GM18873 (cell line): ENCODE data around the gene IL1RAPL2.
"Not testable (repeated sequence)": the region's sequence is repeated elsewhere in the genome, so short reads cannot be mapped to it uniquely, and the experiment has no call there.

ENCODE experiments used
- ATAC-seq: cut with Tn5 transposase; IDR thresholded peaks from one replicate; pipeline ENCODE4 v1.9.1; 2021; ENCODE audit warnings: mild to moderate bottlenecking, moderate library complexity, moderate number of reproducible peaks; ENCODE audit not compliant: unreplicated experiment, low FRiP score

IL1RAPL2 gene

DNA sequence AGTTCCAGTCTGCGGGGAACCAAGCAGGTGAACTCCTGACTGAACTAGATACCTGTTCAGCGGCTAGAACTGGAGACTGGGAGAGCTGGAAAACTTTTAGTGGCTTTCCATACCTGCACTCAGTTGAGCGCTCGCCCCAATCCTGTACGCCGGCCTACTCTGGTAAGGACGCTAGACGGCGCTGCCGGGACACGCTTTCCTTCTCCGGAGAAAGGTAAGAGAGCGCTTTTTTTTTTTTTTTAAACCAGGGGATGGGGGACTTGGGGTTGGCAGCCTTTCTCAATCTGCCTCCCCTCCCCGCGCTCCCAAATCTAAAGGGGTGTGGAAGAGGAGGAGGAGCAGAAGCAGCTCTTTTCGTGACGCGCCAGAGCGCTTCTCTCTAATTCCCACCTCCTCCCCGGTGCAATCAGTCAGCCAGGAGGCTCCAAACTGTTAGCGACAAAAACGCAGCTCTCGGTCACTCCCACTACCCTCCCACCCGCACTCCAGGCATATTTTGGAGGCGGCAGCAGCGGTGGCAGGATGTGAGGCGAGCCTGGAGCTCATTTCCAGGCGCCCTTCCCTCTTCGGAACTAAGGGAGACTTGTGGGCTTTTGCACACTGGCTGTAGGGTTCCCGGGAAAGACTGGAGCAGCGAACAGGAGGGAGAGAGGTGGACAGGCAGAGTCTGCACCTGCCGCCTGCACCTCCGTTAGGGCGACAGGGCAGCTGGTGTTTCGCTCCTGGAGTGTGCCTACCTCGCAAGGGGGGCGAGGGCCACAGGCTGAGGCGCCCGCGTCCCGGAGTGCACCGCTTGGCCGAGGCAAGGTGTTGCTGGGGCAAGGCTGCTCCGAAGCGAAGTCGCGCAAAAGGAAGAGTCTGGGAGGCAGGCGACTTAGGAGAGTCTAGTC, at the start of gene IL1RAPL2:
TSS of gene IL1RAPL2 (plus strand) at position 409 of the 890 bp plus-strand sequence.
- no peak for ATAC-seq

DNA sequence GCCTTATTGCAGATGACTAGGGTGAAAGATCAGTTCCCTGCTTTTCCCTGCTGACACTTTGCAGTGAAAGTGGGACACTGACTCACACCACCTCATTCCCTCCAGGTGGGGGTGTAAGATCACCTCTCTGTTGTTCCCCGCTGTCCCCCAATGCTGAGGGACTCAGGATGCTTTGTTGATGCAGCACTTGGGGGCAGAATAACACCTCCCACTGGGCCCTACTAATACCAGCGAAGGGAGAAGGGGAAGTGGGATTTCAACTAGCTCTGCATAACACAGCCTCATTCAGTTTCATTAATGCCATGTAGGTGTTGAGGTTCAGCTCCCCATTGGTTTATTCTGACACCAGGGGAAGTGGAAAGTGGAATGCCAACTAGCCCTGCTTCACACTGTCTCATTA, 43.6 kb upstream of the IL1RAPL2 start:
- no peak for ATAC-seq

DNA sequence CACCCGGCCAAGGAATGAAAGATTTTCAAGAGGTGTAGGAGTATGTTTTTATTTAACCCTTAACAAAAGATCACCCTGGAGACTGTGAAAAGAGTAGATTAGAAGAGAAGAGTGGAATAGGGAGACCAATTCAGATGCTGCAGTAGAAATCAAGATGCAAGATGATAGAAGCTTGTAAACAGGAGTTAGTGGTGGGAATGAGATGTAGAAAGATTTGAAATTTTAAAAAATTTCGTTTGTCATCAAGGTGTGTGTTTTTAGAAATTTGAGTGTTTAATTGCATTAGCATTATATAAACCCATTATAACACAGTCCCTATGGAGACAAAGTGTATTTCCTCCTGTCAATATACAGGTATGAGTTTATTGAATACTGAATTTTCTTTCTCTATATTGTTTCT, 42.1 kb upstream of the IL1RAPL2 start:
- ATAC-seq = no peak

DNA sequence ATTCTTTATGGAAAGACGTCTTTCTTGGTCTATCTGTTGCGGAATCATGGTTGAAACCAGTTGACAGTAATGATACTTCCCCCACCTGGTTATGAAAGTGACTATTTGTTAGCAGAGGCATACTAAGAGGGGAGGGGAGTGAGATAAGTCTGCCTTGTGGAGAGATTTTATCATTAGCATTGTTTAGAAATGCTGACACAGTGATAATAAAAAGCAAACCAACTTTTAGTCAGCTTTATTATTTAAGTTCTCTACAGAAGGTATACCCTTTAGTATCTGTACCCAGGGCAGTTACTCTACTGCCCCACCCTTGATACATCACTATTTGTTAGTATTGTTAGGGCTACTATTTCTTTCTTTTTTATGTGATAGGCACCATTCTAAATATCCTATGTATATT, 26.9 kb upstream of the IL1RAPL2 start:
- no peak for ATAC-seq

DNA sequence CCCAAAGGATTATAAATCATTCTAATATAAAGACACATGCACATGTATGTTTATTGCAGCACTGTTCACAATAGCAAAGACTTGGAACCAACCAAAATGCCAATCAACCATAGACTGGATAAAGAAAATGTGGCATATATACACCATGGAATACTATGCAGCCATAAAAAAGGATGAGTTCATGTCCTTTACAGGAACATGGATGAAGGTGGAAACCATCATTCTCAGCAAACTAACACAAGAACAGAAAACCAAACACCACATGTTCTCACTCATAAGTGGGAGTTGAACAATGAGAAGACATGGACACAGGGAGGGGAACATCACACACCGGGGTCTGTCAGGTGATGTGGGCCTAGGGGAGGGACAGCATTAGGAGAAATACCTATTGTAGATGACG, 23.6 kb upstream of the IL1RAPL2 start:
- ATAC-seq = not testable (repeated sequence)

DNA sequence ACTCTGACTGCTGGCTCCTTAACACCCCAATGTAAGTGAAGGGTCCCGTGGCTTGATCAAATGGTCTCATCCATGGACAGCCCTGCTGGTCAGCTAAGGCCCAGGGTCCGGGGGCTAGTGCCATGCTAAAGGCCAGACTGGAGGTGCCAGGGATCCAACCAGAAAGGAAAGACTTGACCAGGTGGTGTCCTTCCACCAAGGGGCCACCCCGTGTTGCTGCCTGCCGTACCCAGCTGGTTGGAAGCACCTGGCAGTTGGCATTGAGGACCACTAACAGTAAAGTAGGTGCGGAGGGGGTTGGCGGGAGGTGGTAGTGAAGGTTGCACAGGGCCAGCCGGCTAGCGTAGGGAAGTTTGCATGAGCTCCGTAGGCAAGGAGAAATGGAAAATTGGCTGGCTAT, 1.7 kb upstream of the IL1RAPL2 start:
- no peak for ATAC-seq

DNA sequence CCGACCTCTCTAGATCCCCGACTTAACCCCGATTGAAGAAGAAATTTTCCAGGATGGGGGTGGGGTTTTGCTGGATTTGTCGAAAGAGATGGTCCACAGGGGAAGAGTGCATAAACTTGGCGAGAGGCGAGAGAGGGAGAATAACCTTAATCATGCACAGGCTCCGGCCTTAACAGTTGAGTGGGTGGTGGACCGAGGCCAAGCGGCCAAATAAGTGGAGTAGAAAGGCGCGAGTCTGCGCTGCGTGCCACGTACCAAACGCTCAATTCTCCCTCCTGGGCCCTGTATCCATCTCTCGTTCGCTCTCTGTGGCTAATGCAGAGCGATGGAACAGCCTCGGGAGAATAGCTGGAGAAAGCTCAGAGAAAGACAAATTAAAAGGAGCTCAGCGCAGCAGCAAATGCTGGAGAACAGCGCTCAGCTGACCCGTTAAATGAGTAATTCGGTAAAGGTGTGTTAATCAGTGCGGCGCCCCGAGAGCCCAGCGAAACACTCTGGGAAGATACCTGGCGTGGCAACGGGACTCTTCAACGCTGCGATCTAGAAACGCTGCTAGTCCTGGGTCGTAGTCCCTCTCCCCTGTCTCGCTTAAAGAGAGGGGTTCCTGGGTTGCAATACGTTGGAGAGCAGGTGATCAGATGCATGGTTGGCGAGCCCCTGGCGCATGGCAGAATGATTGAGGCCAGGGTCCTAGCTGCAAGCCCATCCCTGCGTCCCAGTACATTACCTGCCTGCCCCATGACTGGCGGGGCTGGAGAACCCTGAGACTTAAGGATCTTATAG, 887 bp upstream of the IL1RAPL2 start:
- ATAC-seq = no peak

DNA sequence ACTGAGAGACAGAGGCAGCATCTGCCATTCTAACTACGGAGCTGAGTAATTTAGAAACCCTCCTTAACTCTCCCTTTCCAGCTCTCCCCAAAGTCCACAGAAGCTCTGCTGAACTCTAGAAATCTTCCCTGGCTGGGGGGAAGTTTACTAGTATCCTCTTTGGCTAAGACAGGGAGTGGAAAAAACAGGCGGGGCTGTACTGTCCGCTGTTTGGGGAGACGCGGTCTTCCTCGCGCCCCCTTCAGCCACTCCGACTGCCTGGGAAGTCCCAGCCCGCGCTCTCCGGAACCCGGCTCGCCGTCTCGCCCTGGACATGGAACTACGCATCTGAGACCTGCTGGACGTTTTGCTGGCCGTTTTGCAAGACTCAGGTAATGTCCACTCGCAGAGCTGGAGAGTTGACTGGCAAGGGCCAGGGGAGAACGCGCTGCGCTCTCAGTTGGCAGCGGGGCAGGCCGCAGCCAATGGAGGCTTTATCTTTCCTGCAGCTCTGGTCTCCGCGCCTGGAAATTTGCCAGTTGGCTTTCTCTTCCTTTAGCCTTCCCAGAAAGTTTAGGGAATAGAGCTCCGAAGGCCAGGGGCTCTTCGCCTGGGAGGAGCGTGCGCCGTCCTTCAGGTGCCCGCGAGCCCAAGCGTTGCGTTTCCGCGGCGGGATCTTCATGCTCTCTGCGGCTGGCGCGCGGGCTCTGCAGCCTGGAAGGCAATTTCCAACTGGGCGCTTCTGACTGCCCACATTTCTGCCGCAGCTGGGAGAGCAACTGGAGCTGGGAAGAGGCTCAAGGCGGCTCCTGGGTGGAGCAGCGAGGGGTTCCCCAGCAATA, 892 bp downstream of the IL1RAPL2 start:
- no peak for ATAC-seq

DNA sequence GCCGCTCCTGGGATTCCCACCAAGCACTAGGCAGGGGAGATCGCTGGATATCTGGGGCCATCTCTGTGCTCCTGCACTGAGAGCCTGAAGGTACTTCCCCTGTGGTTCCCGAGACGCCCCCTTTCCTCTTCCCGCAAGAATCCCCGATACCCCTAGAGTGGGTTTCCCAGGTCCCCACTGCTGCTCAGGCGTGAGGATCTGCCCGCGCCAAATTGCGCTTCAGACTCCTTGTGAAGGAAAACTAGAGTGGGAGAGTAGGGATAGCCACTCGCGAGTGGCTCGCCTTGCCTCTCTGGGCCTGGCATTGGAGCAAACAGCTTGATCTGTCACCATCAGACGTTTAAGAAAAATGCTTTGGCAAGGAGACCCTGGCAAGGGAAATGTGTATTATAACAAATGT, 1.5 kb downstream of the IL1RAPL2 start:
- no peak for ATAC-seq

DNA sequence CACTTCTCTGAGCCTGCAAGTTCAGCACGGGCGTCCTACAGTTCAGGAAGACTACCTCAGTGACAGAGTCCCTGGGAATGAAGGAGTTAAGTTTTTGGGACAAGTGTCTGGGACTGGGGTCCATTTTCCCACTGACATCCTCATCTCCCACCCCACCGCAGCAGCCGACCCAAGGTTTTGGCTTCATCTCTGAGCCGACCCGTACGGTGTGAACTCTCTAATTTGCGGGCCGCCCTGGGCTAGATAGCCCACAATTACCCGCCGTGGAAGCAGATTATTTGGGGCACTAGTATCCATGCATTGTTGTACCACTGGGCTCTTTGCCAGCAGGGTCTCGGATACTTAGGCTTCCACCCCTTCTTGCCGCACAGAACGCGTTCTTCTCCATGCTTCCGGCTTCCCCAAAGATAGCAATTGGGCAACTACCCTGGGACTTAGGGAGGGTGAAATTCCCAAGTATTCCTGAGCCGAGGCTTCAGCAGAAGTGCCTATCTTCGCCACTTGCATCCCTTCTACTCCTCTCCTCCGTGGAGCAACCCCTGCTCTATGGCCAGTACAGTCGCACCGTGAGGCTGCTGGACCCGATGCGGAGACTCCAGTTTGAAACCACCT, 2.4 kb downstream of the IL1RAPL2 start:
- ATAC-seq = no peak

DNA sequence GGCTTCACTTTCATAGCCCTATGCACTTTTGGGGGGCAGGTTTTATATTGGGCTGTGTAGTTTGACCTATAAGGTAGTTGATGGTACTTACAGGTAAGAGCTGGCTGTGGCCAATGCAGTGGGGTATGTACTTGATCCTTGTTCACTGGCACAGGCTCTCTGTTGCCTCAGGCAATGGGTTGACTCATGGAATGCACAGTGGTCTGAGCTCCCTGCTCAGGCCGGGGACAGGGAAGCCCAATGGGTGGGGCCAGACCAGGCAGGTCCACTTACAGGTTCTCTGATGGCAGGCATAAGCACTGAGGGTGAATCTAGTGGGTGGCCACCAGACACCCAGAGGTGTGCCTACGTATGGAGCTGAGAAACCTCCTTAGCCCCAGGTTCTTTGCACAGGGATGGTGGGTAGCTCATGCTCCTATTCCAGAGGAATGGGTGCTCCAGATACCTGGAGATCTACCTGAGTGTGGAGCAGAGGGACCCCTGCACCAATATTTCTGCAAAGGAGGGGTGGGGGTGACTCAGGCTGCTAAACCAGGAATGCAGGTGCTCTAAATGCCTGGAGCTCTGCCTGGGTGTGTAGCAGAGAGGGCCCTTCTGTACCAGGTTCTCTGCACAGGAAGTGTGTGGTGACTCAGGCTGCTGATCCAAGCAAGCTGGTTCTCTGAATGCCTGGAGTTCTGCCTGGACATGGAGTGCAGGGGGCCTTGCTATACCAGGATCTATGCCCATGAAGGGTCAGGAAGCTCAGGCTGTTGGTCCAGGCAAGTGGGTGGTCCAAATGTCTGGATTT, 52.3 kb downstream of the IL1RAPL2 start:
- ATAC-seq = no peak

DNA sequence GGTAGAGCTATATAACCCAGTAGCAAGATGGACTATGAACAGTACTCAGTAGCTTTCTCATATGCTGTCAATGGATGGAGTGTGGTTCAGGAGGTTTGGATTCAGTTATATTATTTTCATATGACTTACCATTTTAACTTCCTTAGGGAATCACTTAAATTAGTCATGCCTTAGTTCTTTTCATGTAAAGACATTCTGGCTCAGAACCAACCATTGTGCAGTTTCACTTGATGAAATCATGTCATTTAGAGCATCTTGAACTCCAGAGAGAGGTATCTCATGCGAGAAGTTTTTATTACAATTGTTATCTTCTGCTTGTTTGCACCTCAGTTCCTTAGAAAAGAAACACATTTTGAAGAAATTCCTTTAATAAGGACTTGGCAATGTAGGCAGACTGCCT, 55.8 kb downstream of the IL1RAPL2 start:
- no peak for ATAC-seq

DNA sequence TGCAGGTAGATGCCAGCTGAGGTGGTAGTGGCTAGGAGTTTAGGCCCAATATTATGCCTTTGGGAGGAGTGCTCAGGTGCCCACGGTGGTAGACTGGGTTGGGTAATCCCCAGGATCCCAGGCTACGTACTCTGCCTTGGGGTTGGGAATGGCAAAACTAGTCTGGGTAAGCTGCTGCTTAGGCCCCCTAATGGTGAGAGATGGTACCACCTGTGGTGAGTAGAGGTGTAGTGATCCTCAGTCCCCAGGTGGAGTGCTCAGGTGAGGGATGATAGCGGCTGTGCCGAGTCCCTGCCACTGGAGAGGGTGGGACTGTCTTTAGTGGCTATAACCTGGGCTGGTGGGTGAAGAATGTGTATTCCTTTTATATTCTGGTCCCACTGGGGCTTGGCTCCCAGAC, 75.2 kb downstream of the IL1RAPL2 start:
- ATAC-seq = no peak

DNA sequence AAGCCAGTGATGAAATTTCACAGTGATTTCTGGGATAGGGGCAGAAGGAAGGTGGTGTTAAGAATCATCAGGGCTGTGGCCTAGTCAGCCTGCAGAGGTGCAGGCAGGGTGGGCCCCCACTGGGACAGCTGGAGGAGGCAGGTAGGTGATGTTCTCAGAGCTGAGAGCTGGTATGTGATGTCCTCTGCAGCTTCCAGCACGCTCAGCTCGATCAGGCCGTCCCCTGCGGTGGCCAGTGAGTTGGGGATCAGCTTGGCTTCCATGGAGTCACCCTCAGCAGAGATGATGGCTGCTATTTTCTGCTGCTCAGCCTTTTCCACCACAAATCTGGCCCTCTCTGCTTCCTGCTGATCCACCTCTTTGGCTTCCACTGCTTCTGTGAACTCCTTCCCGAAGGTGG, 81.1 kb downstream of the IL1RAPL2 start:
- no peak for ATAC-seq

DNA sequence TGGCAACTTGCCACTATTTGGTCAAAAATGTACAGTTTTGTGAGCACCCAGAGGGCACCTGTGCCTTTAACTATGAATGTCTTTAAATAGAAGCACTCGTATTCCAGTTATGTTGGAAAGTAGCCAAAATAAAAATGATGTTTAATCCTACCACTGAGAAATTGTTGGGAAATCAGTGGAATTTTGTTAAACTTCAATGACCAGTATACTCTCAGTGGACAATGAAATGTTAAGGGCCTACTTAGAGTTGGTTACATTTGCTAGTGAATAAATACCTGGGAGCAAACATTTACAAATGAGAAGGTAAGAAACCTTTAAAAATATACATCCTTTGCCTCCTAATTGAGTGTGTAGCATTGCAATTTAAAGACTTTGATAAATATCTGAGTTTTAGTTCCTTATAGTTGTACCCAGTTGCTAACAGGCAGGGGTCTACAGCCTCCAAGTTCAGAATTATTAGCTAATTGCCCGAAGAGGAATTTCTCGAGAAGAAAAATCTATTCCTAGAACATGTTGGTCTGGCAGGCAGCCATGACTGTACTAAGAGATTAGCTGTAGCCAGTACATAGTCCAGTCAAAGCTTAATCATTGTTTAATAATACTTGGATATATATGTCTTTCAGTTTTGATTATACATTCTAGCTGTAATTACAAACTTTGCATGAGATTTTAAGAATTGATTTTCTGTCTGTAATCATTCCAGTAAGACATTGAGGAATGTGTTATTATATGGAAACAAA, 93.2 kb downstream of the IL1RAPL2 start:
- ATAC-seq = no peak

DNA sequence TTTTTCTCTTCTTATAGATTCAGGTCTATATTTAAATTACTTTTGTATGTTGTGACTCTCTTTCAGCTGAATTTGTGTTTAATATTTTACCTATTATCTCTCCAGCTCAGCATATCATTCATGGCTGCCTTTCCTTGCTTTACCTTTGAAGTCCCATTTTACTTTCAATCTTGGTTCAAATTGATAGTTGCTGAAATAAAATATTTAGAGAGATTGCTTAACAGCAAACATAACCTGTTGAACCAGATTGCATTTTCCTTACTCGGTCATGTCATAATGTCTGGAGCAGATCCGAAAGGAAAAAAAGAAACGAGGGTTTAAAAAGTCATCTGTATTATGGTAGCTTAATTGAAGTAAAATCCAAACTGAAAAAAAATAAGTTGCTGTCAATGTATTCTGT, 94.1 kb downstream of the IL1RAPL2 start:
- no peak for ATAC-seq

DNA sequence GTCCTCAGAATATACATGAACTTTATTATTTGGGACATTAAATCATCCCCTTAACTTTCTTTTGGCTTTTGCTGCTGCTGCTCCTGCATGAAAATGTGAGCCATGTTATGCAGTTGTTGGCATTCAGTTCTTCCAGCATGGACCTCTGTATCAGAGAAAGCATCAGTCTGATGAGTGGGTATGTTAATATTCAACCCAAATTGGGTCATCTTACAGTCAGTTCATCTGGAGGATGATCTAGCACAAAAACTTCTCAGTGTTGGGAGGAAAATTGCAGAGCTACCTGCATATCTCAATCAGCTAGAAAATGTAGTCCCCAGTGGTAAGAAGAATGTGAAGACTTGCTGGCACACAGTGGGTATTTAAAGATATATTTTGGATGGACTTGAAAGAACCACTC, 96.7 kb downstream of the IL1RAPL2 start:
- ATAC-seq = no peak

DNA sequence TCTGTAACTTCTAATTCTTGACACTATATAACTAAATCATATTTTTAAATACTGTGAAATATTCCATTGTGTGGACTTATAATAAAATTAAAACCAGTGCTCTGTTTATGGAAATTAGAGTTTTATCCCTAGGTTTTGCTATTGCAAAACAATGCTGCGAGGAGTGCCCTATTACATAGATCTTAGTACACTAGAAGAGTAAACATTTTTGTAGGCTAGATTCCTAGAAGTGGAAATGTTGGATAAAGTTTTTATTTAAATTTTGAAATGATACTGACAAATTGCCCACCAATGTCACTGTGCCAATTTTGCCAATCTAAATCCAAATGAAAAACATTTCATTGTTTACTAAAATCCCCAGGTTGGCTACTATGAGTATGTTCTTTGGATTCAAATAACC, 99.7 kb downstream of the IL1RAPL2 start:
- no peak for ATAC-seq

DNA sequence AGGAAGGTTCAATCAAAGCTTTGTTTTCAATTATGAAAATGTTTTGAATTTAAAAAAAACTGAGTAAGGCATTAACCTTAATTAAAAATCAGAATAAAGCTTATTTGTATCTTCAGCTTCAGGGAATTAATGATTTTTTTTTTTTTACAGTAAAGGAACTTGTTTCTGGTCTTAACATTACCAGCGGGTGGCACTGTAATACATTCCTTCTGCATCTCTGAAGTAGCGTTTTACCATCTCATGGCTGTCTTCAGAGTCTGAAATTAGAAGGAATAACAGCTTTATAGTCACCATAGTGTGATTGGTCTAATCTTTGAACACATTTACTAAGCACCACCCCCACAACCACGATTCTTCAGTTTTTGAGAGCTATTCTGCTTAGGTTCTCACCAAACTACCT, 102.6 kb downstream of the IL1RAPL2 start:
- no peak for ATAC-seq
